ENCODE measurements around the gene YJU2.
"Not testable (repeated sequence)": the region's sequence is repeated elsewhere in the genome, so short reads cannot be mapped to it uniquely, and the experiment has no call there.

The YJU2 gene

GRCh38 chr19:4267901-4268815, 21.3 kb downstream of the YJU2 start:
- H3K4me2 ChIP-seq: no peak overlapping the region
- H3K27me3 ChIP-seq: no peaks in the 10 kb centered on the region
- 0 out of 22 replicates have a peak overlapping the region, but pooled peaks of 1 of the 11 experiments have one; percentile 9 for H3K9ac ChIP-seq
- TF ChIP-seq Cebpa-rat (IDR thresholded peaks at IDR 0.05): no peak
- no peak overlapping the region for H3K27ac ChIP-seq
- peaks cover 5 to 23% (median 14%) of the 10 kb centered on the region in 11 experiments; a peak in 18 of 22 replicates for H4K20me1 ChIP-seq
- no peak overlapping the region for H3K4me3 ChIP-seq
- H3K4me1 ChIP-seq: peaks cover 21 to 45% (median 37%) of the 10 kb centered on the region in 10 experiments; a peak in 19 of 20 replicates
- no peaks in the 10 kb centered on the region for H3K9me3 ChIP-seq (replicated peaks in 1 of 11)
- H3K36me3 ChIP-seq: peaks cover 63 to 92% (median 76%) of the 10 kb centered on the region in 11 experiments

GRCh38 chr19:4268816-4269430, 22.0 kb downstream of the YJU2 start:
- Histone ChIP-seq H3K36me3 (peaks cover 61 to 85% (median 69%) of the 10 kb centered on the region in 11 experiments), H3K9ac (0 out of 22 replicates have a peak overlapping the region, but pooled peaks of 1 of the 11 experiments have one; percentile 9), H3K4me1 (peaks cover 18 to 37% (median 29%) of the 10 kb centered on the region in 10 experiments; a peak in 19 of 20 replicates), H3K27me3 (no peaks in the 10 kb centered on the region), H3K4me2 (no peak overlapping the region), H3K4me3 (no peak overlapping the region), H3K27ac (no peak overlapping the region), H3K9me3 (replicated peaks in 1 of 11) (no peaks in the 10 kb centered on the region), H4K20me1 (peaks cover 5 to 25% (median 14%) of the 10 kb centered on the region in 11 experiments; a peak in 18 of 22 replicates)
- TF ChIP-seq Cebpa-rat (IDR thresholded peaks at IDR 0.05): no peak

DNA sequence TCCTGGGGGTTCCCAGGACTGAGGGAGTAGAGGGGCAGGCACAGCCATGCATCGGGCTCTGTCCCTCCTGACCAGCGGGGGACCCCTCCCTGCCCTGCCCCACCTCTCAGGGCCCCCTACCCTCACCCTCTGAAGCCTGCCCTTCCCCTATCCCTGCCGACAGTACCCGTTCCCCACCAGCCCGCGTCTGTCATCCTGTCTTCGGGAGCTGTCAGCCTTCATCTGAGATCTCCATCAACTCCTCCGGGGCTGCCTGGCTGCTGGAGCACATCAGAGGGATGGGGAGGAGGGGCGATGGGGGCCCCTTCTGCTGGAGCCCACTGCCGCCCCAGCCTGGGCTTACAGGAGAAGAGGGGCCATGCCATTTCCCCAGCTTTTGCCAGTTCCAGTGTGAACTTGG, 26.0 kb downstream of the YJU2 start:
- Histone ChIP-seq H3K4me3 (no peak overlapping the region), H4K20me1 (peaks cover 0 to 16% (median 0%) of the 10 kb centered on the region in 11 experiments; a peak in 6 of 22 replicates), H3K36me3 (peaks cover 36 to 50% (median 43%) of the 10 kb centered on the region in 11 experiments), H3K27ac (no peak overlapping the region), H3K9ac (peak overlapping the region in 1 of 11 experiments; percentile 9; a peak in 1 of 22 replicates), H3K4me2 (no peak overlapping the region), H3K9me3 (replicated peaks in 1 of 11) (no peaks in the 10 kb centered on the region), H3K27me3 (peaks cover 3 to 11% (median 9%) of the 10 kb centered on the region in 11 experiments; a peak in 21 of 22 replicates), H3K4me1 (peaks cover 0 to 7% (median 2%) of the 10 kb centered on the region in 10 experiments; a peak in 13 of 20 replicates)
- TF ChIP-seq Cebpa-rat (IDR thresholded peaks at IDR 0.05): no peak

- H3K27me3 ChIP-seq: peaks cover 16 to 25% (median 23%) of the 10 kb centered on the region in 11 experiments
- not testable (repeated sequence) for H3K9me3 ChIP-seq (replicated peaks in 1 of 11); H3K9ac ChIP-seq; H3K4me3 ChIP-seq; H3K27ac ChIP-seq; H3K4me2 ChIP-seq
- peaks cover 22 to 36% (median 29%) of the 10 kb centered on the region in 11 experiments; a peak in 21 of 22 replicates for H3K36me3 ChIP-seq
- peaks cover 2 to 18% (median 11%) of the 10 kb centered on the region in 10 experiments; a peak in 19 of 20 replicates for H3K4me1 ChIP-seq
- peaks cover 0 to 11% (median 0%) of the 10 kb centered on the region in 11 experiments; a peak in 8 of 22 replicates for H4K20me1 ChIP-seq
Observed at GRCh38 chr19:4274321-4274686, 27.4 kb downstream of the YJU2 start.

DNA sequence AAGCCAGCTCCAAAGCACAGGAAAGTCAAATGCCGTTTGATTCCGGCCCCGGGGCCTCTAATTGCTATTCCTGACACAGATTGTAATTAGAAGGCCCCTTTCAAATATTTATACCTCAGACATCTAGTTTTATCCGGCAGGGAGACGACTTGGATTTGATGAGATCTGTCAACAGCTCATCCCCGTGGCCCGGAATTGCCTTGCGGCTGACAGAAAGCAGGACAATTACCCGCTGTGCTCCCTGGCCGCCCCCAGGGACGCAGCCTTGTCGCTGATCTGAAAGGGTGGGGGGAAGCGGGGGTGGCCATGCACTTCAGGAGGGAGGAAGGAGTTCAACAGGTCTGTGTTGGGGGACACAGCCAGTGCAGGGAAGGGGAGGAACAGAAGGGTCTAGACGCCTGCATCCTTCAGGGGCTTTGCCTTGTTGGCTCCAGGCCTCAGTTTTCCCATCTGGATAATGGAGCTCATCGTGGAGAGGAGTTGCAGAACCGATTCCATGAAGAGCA, 30.4 kb downstream of the YJU2 start:
- Histone ChIP-seq H3K4me3 (no peak overlapping the region), H3K9me3 (replicated peaks in 1 of 11) (no peaks in the 10 kb centered on the region), H3K4me1 (peaks cover 9 to 28% (median 19%) of the 10 kb centered on the region in 10 experiments; a peak in 19 of 20 replicates), H3K36me3 (peaks cover 0 to 7% (median under 1%) of the 10 kb centered on the region in 11 experiments; a peak in 6 of 22 replicates), H3K27ac (no peak overlapping the region), H3K9ac (no peak overlapping the region), H3K27me3 (peaks cover 45 to 55% (median 52%) of the 10 kb centered on the region in 11 experiments), H4K20me1 (peaks cover 0 to 22% (median 6%) of the 10 kb centered on the region in 11 experiments; a peak in 9 of 22 replicates), H3K4me2 (0 out of 22 replicates have a peak overlapping the region, but pooled peaks of 1 of the 11 experiments have one; percentile 92)
- no peak for TF ChIP-seq Cebpa-rat (IDR thresholded peaks at IDR 0.05)

DNA sequence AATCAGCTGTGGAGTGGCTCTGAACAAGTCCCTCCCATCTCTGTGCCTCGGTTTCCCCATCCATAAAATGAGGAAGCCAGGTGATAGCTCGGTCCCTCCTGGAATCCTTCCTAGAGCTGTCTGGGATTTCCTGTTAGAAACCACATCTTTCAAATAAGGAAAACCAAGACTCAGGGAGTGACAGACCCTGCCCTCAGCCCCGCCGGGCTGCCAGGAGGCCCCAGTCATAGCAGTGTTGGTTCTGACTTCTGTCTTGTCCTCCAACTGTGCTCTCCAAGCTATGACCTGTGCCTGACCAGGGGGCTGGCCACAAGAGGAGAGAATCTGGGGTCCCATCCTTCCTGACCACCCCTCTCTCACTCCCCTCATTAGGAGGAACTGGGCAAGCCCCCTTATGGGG, 31.1 kb downstream of the YJU2 start:
- Histone ChIP-seq H3K27ac (no peak overlapping the region), H3K4me2 (peak overlapping the region in 8 of 11 experiments; percentile 34 to 92 (median 70); a peak in 16 of 22 replicates), H4K20me1 (peaks cover 0 to 22% (median 6%) of the 10 kb centered on the region in 11 experiments; a peak in 9 of 22 replicates), H3K4me1 (peaks cover 9 to 28% (median 19%) of the 10 kb centered on the region in 10 experiments; a peak in 19 of 20 replicates), H3K36me3 (no peaks in the 10 kb centered on the region; a peak in 1 of 22 replicates), H3K27me3 (peaks cover 53 to 62% (median 59%) of the 10 kb centered on the region in 11 experiments), H3K9ac (peak overlapping the region in 3 of 11 experiments; percentile 24 to 37 (median 28); a peak in 2 of 22 replicates), H3K9me3 (replicated peaks in 1 of 11) (no peaks in the 10 kb centered on the region), H3K4me3 (no peak overlapping the region)
- TF ChIP-seq Cebpa-rat (IDR thresholded peaks at IDR 0.05): no peak

DNA sequence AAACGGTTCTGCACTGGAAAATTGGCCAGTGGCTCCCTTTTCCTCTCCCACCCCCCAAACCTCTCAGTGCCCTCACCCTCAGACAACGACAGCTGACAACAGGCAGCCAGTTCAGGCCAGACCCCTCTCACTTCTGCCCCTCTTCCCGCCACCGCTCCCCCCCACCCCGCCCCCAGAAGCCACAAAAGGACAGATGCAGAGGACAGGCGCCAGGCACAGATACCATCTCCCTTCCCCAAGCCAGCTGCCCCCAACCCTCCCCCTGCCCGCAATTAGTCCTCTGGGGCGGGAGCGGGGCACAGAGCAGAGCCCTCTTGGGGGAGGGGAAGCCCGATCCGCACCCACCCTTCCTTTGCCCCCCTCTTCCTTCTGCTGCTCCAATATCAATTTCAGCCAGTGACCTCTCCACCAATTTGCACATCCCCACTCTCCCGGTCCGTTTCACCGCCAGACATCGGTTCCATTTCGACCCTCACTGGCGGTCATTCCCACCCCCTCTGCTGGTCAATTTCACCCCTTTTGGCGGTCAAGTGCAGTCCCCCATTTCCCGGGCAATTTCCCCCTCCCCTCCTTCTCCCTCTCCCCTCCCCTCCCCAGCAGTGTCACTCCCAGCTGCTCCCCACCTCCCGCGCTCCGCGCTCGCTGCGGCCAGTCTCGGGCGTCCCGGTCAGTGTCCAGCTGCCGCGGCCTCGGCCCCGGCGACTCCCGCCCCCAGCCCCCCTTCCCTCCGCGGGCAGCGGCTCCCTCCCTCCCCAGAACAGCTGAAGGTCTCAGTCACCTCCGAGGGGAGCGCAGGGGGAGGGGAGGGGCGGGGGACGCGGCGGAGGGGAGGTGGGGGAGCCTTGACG, 31.8 kb downstream of the YJU2 start, which contains the start of gene SHD:
Gene SHD, plus strand, starts transcription at position 848 of the 848 bp plus-strand sequence. CDS start 798 bp downstream, outside the sequence.
- H3K36me3 ChIP-seq: no peaks in the 10 kb centered on the region
- peaks cover 0 to 22% (median 6%) of the 10 kb centered on the region in 11 experiments; a peak in 9 of 22 replicates for H4K20me1 ChIP-seq
- TF ChIP-seq Cebpa-rat (IDR thresholded peaks at IDR 0.05): no peak
- H3K4me1 ChIP-seq: peaks cover 9 to 28% (median 19%) of the 10 kb centered on the region in 10 experiments; a peak in 19 of 20 replicates
- peak within 1 kb of the TSS; percentile 38 to 65 (median 54) for H3K4me3 ChIP-seq
- H3K9ac ChIP-seq: peak within 1 kb of the TSS in 10 of 11 experiments; percentile 18 to 64 (median 48); a peak in 12 of 22 replicates
- no peak within 1 kb of the TSS for H3K27ac ChIP-seq
- peaks cover 54 to 67% (median 62%) of the 10 kb centered on the region in 11 experiments for H3K27me3 ChIP-seq
- peak within 1 kb of the TSS; percentile 84 to 94 (median 91) for H3K4me2 ChIP-seq
- no peaks in the 10 kb centered on the region for H3K9me3 ChIP-seq (replicated peaks in 1 of 11)
